SK-N-SH (cell line): ENCODE results near the gene TAS1R3. TPM values are rescaled to one million over a fixed set of nuclear protein-coding genes. Genes with fewer than 3 reads are reported as not detected.
A peak's percentile ranks its signal among the peaks of the same experiment; 100 is the strongest.

Source experiments
- CTCF ChIA-PET: fragments of 300-600, 350-600 bp; formaldehyde crosslinking; extraction: SDS; loops from one replicate; lab custom pipeline; 2021; lab: Yijun Ruan, JAX
- POLR2A ChIA-PET: fragments of 350-600 bp; sonication (Branson Sonifier 250); formaldehyde crosslinking; extraction: SDS; loops from one replicate; lab custom pipeline; 2020; ENCODE audit warnings: antibody characterized with exemption, inconsistent platforms; lab: Yijun Ruan, JAX
- DNase-seq: peaks from one replicate; pipeline ENCODE4 v3.0.0; 2012
- H2AFZ ChIP-seq: fragments of 200-600 bp; sonication (generic); 2 replicates; pipeline ENCODE4 v1.8.1; 2016; ENCODE audit warnings: antibody characterized with exemption, mild to moderate bottlenecking, low read depth
- H3F3A ChIP-seq: fragments of 200-600 bp; sonication (generic); replicated peaks from 2 replicates; pipeline ENCODE3; 2016; ENCODE audit warnings: antibody characterized with exemption, mild to moderate bottlenecking; ENCODE audit not compliant: insufficient read depth
- H3K27ac ChIP-seq, 2 experiments: fragments of 200-500 bp in 1 of 2; fragments of 200-600 bp in 1 of 2; sonication (Bioruptor generic) in 1 of 2; sonication (generic), shearing (Covaris generic) in 1 of 2; 2 replicates each; pipeline versions ENCODE4 v1.5.1 to v1.6.1; 2014 to 2016; ENCODE audit warnings: low read depth in 2 of 2, inconsistent platforms in 1 of 2, low read length in 1 of 2, mild to moderate bottlenecking in 1 of 2, mixed read lengths in 1 of 2
- H3K27me3 ChIP-seq: fragments of 200-600 bp; sonication (generic), shearing (Covaris generic); 2 replicates; pipeline ENCODE4 v1.6.1; 2016; ENCODE audit warnings: mixed run types; ENCODE audit not compliant: insufficient read depth
- H3K36me3 ChIP-seq, 2 experiments: fragments of 200-500 bp in 1 of 2; fragments of 200-600 bp in 1 of 2; sonication (Bioruptor generic) in 1 of 2; sonication (generic) in 1 of 2; replicated peaks in 1 of 2; 2 replicates each; pipeline versions ENCODE3 to v1.5.1; 2014 to 2016; ENCODE audit warnings: low read length in 1 of 2, mild to moderate bottlenecking in 1 of 2; ENCODE audit not compliant: insufficient read depth in 2 of 2, control insufficient read depth in 1 of 2
- H3K4me1 ChIP-seq, 2 experiments: fragments of 200-500 bp in 1 of 2; fragments of 200-600 bp in 1 of 2; sonication (Bioruptor generic) in 1 of 2; sonication (generic), shearing (Covaris generic) in 1 of 2; 2 replicates each; pipeline versions ENCODE4 v1.5.1 to v1.6.1; 2014 to 2016; ENCODE audit warnings: low read depth in 1 of 2, low read length in 1 of 2, mixed run types in 1 of 2; ENCODE audit not compliant: insufficient read depth in 2 of 2, control insufficient read depth in 1 of 2
- H3K4me2 ChIP-seq: fragments of 200-600 bp; sonication (generic), shearing (Covaris generic); 2 replicates; pipeline ENCODE4 v1.6.1; 2017; ENCODE audit warnings: mixed run types
- H3K4me3 ChIP-seq, 2 experiments: fragments of 200-500 bp in 1 of 2; fragments of 200-600 bp in 1 of 2; sonication (Bioruptor generic) in 1 of 2; sonication (generic), shearing (Covaris generic) in 1 of 2; 2 replicates each; pipeline versions ENCODE4 v1.5.1 to v1.8.1; 2014 to 2016; ENCODE audit warnings: low read depth in 2 of 2, inconsistent platforms in 1 of 2, low read length in 1 of 2, mild to moderate bottlenecking in 1 of 2, mixed read lengths in 1 of 2, moderate library complexity in 1 of 2
- H3K79me2 ChIP-seq: fragments of 200-600 bp; sonication (generic); 2 replicates; pipeline ENCODE4 v1.8.1; 2017; ENCODE audit warnings: mild to moderate bottlenecking; ENCODE audit not compliant: insufficient read depth
- H3K9ac ChIP-seq: fragments of 200-600 bp; sonication (generic); 2 replicates; pipeline ENCODE4 v1.6.1; 2017; ENCODE audit warnings: mixed run types
- H3K9me2 ChIP-seq: fragments of 200-600 bp; sonication (generic); 2 replicates; pipeline ENCODE4 v1.6.1; 2017; ENCODE audit warnings: mixed run types
- H3K9me3 ChIP-seq: fragments of 200-600 bp; sonication (generic); 2 replicates; pipeline ENCODE4 v1.6.1; 2017; ENCODE audit warnings: mixed run types, mild to moderate bottlenecking, moderate library complexity
- H4K20me1 ChIP-seq: fragments of 200-600 bp; sonication (generic); 2 replicates; pipeline ENCODE4 v1.6.1; 2017; ENCODE audit warnings: mild to moderate bottlenecking, mixed run types; ENCODE audit not compliant: insufficient read depth
- CHD2 ChIP-seq: fragments of 150-350 bp; IDR thresholded peaks from 2 replicates; pipeline ENCODE4 v1.6.1; 2018; ENCODE audit warnings: low read length; ENCODE audit not compliant: partially characterized antibody
- CTCF ChIP-seq: fragments of 200-600 bp; sonication (generic); IDR thresholded peaks from 2 replicates; pipeline ENCODE4 v1.6.1; 2017; ENCODE audit warnings: antibody characterized with exemption, mild to moderate bottlenecking, moderate library complexity
- ELF1 ChIP-seq: IDR thresholded peaks from 2 replicates; pipeline ENCODE4 v1.4.0; 2012
- EP300 ChIP-seq, 2 experiments: IDR thresholded peaks; 2 replicates each; pipeline versions ENCODE4 v1.4.0 to v1.6.1; 2012; ENCODE audit warnings: borderline replicate concordance in 1 of 2, low read depth in 1 of 2, low read length in 1 of 2
- EZH2phosphoT487 ChIP-seq: fragments of 200-600 bp; sonication (generic); IDR thresholded peaks from 2 replicates; pipeline ENCODE4 v1.6.1; 2017; ENCODE audit warnings: low read depth, mixed run types, mild to moderate bottlenecking, antibody characterized with exemption, moderate library complexity, borderline replicate concordance
- FOSL2 ChIP-seq: IDR thresholded peaks from 2 replicates; pipeline ENCODE4 v1.4.0; 2012; ENCODE audit warnings: low read depth, mild to moderate bottlenecking, moderate library complexity, borderline replicate concordance
- FOXM1 ChIP-seq: IDR thresholded peaks from 2 replicates; pipeline ENCODE4 v1.4.0; 2012; ENCODE audit warnings: low read depth, mild to moderate bottlenecking
- MEF2A ChIP-seq: IDR thresholded peaks from 2 replicates; pipeline ENCODE4 v1.4.0; 2012; ENCODE audit warnings: low read depth, borderline replicate concordance
- NFIC ChIP-seq: IDR thresholded peaks from 2 replicates; pipeline ENCODE4 v1.4.0; 2012; ENCODE audit warnings: borderline replicate concordance
- POLR2AphosphoS5 ChIP-seq: IDR thresholded peaks from 2 replicates; pipeline ENCODE4 v1.6.1; 2012; ENCODE audit warnings: low read depth, low read length
- RAD21 ChIP-seq: IDR thresholded peaks from 2 replicates; pipeline ENCODE4 v1.6.1; 2012; ENCODE audit warnings: mild to moderate bottlenecking, low read length
- RFX5 ChIP-seq: IDR thresholded peaks from 2 replicates; pipeline ENCODE4 v1.6.1; 2012; ENCODE audit warnings: mild to moderate bottlenecking, improper control_type of control experiment, low read length
- SIN3A ChIP-seq: IDR thresholded peaks from 2 replicates; pipeline ENCODE4 v1.6.1; 2012; ENCODE audit warnings: low read depth, mild to moderate bottlenecking, low read length, moderate library complexity, borderline replicate concordance
- SMC3 ChIP-seq: IDR thresholded peaks from 2 replicates; pipeline ENCODE4 v1.6.1; 2012; ENCODE audit warnings: low read depth, low read length, improper control_type of control experiment
- TAF1 ChIP-seq: IDR thresholded peaks from 2 replicates; pipeline ENCODE4 v1.6.1; 2012; ENCODE audit warnings: low read depth, mild to moderate bottlenecking, low read length, moderate library complexity, borderline replicate concordance
- TCF12 ChIP-seq: IDR thresholded peaks from 2 replicates; pipeline ENCODE4 v1.4.0; 2012
- WGBS: methylation state at CpG from one replicate; pipeline ENCODE4 v1.1.6; 2017; ENCODE audit warnings: low lambda C conversion rate; 5-methylcytosine and 5-hydroxymethylcytosine counted together
- polyA plus RNA-seq, 3 experiments: library from polyadenylated mRNA; depleted of rRNA; stranded (reverse); fragments of >200 nt; gene quantifications; 2 replicates each; pipeline ENCODE4 v1.2.3, GENCODE V29; 2012
- TF ChIP-seq, protein P1 (sequence below): IDR thresholded peaks from 2 replicates; pipeline ENCODE4 v1.4.0; 2012; ENCODE audit warnings: low read depth, borderline replicate concordance
- TF ChIP-seq, protein P2 (sequence below): fragments of 150-350 bp; IDR thresholded peaks from 2 replicates; pipeline ENCODE4 v1.6.1; 2017; ENCODE audit warnings: antibody characterized with exemption, low read length, low read depth, borderline replicate concordance
- TF ChIP-seq, protein P3 (sequence below): IDR thresholded peaks from 2 replicates; pipeline ENCODE4; 2012
- TF ChIP-seq, protein P4 (sequence below): IDR thresholded peaks from 2 replicates; pipeline ENCODE4 v1.4.0; 2012; ENCODE audit warnings: low read depth

TAS1R3 gene
- polyA plus RNA-seq, 1 of the 3 experiments (the other 2 are of a cell fraction): 0.08 TPM

- peak in 1 of 2 experiments; percentile 37; a peak in 1 of 4 replicates for TF ChIP-seq EP300 (IDR thresholded peaks at IDR 0.05; ENCODE audit: borderline replicate concordance in 1 of 2, low read depth in 1 of 2, low read length in 1 of 2)
- peak; percentile 90 for TF ChIP-seq SIN3A
- TF ChIP-seq, protein P1, sequence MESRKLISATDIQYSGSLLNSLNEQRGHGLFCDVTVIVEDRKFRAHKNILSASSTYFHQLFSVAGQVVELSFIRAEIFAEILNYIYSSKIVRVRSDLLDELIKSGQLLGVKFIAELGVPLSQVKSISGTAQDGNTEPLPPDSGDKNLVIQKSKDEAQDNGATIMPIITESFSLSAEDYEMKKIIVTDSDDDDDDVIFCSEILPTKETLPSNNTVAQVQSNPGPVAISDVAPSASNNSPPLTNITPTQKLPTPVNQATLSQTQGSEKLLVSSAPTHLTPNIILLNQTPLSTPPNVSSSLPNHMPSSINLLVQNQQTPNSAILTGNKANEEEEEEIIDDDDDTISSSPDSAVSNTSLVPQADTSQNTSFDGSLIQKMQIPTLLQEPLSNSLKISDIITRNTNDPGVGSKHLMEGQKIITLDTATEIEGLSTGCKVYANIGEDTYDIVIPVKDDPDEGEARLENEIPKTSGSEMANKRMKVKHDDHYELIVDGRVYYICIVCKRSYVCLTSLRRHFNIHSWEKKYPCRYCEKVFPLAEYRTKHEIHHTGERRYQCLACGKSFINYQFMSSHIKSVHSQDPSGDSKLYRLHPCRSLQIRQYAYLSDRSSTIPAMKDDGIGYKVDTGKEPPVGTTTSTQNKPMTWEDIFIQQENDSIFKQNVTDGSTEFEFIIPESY: peak; percentile 98
- TF ChIP-seq POLR2AphosphoS5: no peak; the same call in 1 of the 2 replicates
- peak; percentile 92 for TF ChIP-seq ELF1
- TF ChIP-seq EZH2phosphoT487: no peak
- peak; percentile 28 for TF ChIP-seq CTCF
- TF ChIP-seq CHD2: peak; percentile 99
Observed at GRCh38 chr1:1374929-1375662, 44.0 kb downstream of the TAS1R3 start, which contains the start of gene AURKAIP1 (continued).

DNA sequence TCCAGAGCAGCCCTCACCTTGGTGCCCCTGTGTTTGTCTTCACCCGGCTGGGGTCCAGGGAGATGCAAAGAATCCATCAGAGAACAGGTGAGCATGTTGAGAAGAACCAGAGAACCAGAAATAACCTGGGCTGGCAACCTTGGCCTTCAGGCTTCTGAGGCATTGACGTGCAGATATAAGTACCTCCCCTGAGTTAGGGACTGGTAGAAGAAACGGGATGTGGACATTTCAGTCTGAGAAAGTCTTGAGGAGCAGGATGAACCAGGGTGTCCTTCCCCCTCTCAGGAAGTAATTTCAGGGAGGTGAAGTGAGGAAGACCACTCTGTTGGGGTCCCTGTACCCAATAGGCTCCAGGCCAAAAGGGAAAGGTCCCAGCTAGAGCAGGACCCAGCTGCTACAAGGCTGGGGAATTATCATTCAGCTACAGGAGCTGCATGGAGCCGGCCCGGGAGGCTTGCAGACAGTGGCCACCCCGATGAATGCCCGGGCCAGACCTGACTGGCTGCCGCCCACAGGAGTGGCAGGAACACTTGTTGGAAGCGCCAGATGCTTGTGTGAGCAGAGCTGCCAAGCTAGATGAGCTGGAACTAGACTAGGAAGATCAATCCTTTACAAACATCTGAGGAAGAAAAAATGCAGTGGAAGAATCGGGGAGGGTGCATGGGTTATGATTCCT is 45.6 kb downstream of the TAS1R3 start:
- Histone ChIP-seq H4K20me1 (no peaks in the 10 kb centered on the region), H3K9me3 (no peaks in the 10 kb centered on the region), H3K79me2 (peaks cover 36% of the 10 kb centered on the region), H3K9ac (no peak overlapping the region), H3K4me3 (no peak overlapping the region), H3F3A (peaks cover 13% of the 10 kb centered on the region), H3K9me2 (no peaks in the 10 kb centered on the region), H3K4me2 (no peak overlapping the region), H3K27ac (no peak overlapping the region), H3K36me3 (peaks cover 0 to 8% of the 10 kb centered on the region in 2 experiments), H3K4me1 (peaks cover 0 to 27% of the 10 kb centered on the region in 2 experiments; a peak in 1 of 4 replicates), H2AFZ (no peak overlapping the region), H3K27me3 (no peaks in the 10 kb centered on the region)
- no peak for DNase-seq
- TF ChIP-seq TCF12: no peak
- TF ChIP-seq, protein P2, sequence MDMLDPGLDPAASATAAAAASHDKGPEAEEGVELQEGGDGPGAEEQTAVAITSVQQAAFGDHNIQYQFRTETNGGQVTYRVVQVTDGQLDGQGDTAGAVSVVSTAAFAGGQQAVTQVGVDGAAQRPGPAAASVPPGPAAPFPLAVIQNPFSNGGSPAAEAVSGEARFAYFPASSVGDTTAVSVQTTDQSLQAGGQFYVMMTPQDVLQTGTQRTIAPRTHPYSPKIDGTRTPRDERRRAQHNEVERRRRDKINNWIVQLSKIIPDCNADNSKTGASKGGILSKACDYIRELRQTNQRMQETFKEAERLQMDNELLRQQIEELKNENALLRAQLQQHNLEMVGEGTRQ: no peak
- no peak for TF ChIP-seq NFIC
- TF ChIP-seq TAF1: no peak
- no peak for TF ChIP-seq FOXM1
- no peak for TF ChIP-seq FOSL2
- TF ChIP-seq, protein P3, sequence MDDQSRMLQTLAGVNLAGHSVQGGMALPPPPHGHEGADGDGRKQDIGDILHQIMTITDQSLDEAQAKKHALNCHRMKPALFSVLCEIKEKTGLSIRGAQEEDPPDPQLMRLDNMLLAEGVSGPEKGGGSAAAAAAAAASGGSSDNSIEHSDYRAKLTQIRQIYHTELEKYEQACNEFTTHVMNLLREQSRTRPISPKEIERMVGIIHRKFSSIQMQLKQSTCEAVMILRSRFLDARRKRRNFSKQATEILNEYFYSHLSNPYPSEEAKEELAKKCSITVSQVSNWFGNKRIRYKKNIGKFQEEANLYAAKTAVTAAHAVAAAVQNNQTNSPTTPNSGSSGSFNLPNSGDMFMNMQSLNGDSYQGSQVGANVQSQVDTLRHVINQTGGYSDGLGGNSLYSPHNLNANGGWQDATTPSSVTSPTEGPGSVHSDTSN: no peak
- no peak for TF ChIP-seq MEF2A
- TF ChIP-seq RAD21: no peak
- no peak for TF ChIP-seq SMC3
- TF ChIP-seq CTCF: no peak
- no peak for TF ChIP-seq EP300 (IDR thresholded peaks at IDR 0.05; ENCODE audit: borderline replicate concordance in 1 of 2, low read depth in 1 of 2, low read length in 1 of 2)
- no peak for TF ChIP-seq RFX5
- TF ChIP-seq, protein P4, sequence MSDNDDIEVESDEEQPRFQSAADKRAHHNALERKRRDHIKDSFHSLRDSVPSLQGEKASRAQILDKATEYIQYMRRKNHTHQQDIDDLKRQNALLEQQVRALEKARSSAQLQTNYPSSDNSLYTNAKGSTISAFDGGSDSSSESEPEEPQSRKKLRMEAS: no peak
- 81% methylated on average over 9 of the region's 10 CpGs for WGBS
- ChIA-PET POLR2A (no interaction called here), CTCF (interaction anchor here (0.6 to 1.5 kb wide), 5 partner anchors 8 to 129 kb away, joined by 3 to 6 read pairs (median 3); no protein-coding TSS in a partner anchor)
